ENCODE results near the gene ZFPM1.

Gene ZFPM1

GRCh38 chr16:88553739-88554138, 100.7 kb downstream of the ZFPM1 start:
- H3K9ac ChIP-seq (ENCODE audit: low read length) = no peak overlapping the region
- H3K27me3 ChIP-seq (ENCODE audit: low read depth, low read length) = 0 out of 2 replicates have a peak, but pooled peaks cover 8% of the 10 kb centered on the region
- H3K27ac ChIP-seq (ENCODE audit: low read length) = no peak overlapping the region
- H3K36me3 ChIP-seq (replicated peaks; ENCODE audit: low read depth, low read length) = no peaks in the 10 kb centered on the region
- H4K20me1 ChIP-seq (ENCODE audit: insufficient read depth, low read length) = no peaks in the 10 kb centered on the region
- no peak for TF ChIP-seq EZH2phosphoT487 (IDR thresholded peaks at IDR 0.05; ENCODE audit: low read depth)
- no peak for TF ChIP-seq CTCF (IDR thresholded peaks at IDR 0.05; ENCODE audit: low read depth, low read length)
- no peak overlapping the region for H2AFZ ChIP-seq (ENCODE audit: low read depth, low read length)
- no peaks in the 10 kb centered on the region for H3K9me3 ChIP-seq (ENCODE audit: insufficient read depth, low read length)
- H3K4me2 ChIP-seq (ENCODE audit: low read length) = no peak overlapping the region
- H3K79me2 ChIP-seq (ENCODE audit: low read length) = no peaks in the 10 kb centered on the region
- no peaks in the 10 kb centered on the region for H3K4me1 ChIP-seq (ENCODE audit: low read length)
- no peak overlapping the region for H3K4me3 ChIP-seq (ENCODE audit: low read length)

GRCh38 chr16:88554711-88555264, 101.7 kb downstream of the ZFPM1 start:
- no peaks in the 10 kb centered on the region for H4K20me1 ChIP-seq (ENCODE audit: insufficient read depth, low read length)
- H3K79me2 ChIP-seq (ENCODE audit: low read length) = no peaks in the 10 kb centered on the region
- no peaks in the 10 kb centered on the region for H3K36me3 ChIP-seq (replicated peaks; ENCODE audit: low read depth, low read length)
- TF ChIP-seq EZH2phosphoT487 (IDR thresholded peaks at IDR 0.05; ENCODE audit: low read depth) (no peak), CTCF (IDR thresholded peaks at IDR 0.05; ENCODE audit: low read depth, low read length) (no peak)
- H3K9me3 ChIP-seq (ENCODE audit: insufficient read depth, low read length) = no peaks in the 10 kb centered on the region
- H3K4me2 ChIP-seq (ENCODE audit: low read length) = no peak overlapping the region
- no peak overlapping the region for H3K27ac ChIP-seq (ENCODE audit: low read length)
- no peak overlapping the region for H3K4me3 ChIP-seq (ENCODE audit: low read length)
- H3K4me1 ChIP-seq (ENCODE audit: low read length) = no peaks in the 10 kb centered on the region
- H2AFZ ChIP-seq (ENCODE audit: low read depth, low read length) = no peak overlapping the region
- 0 out of 2 replicates have a peak, but pooled peaks cover 8% of the 10 kb centered on the region for H3K27me3 ChIP-seq (ENCODE audit: low read depth, low read length)
- H3K9ac ChIP-seq (ENCODE audit: low read length) = no peak overlapping the region

- H3K9me3 ChIP-seq (ENCODE audit: insufficient read depth, low read length) = no peaks in the 10 kb centered on the region
- no peak overlapping the region for H3K4me2 ChIP-seq (ENCODE audit: low read length)
- no peaks in the 10 kb centered on the region for H3K79me2 ChIP-seq (ENCODE audit: low read length)
- TF ChIP-seq EZH2phosphoT487 (IDR thresholded peaks at IDR 0.05; ENCODE audit: low read depth) = no peak
- no peak for TF ChIP-seq CTCF (IDR thresholded peaks at IDR 0.05; ENCODE audit: low read depth, low read length)
- no peaks in the 10 kb centered on the region for H4K20me1 ChIP-seq (ENCODE audit: insufficient read depth, low read length)
- H3K27ac ChIP-seq (ENCODE audit: low read length) = no peak overlapping the region
- no peak overlapping the region for H3K9ac ChIP-seq (ENCODE audit: low read length)
- no peak overlapping the region for H2AFZ ChIP-seq (ENCODE audit: low read depth, low read length)
- H3K4me1 ChIP-seq (ENCODE audit: low read length) = no peaks in the 10 kb centered on the region
- no peaks in the 10 kb centered on the region for H3K36me3 ChIP-seq (replicated peaks; ENCODE audit: low read depth, low read length)
- no peak overlapping the region for H3K4me3 ChIP-seq (ENCODE audit: low read length)
- 0 out of 2 replicates have a peak, but pooled peaks cover 8% of the 10 kb centered on the region for H3K27me3 ChIP-seq (ENCODE audit: low read depth, low read length)
Measured at GRCh38 chr16:88556294-88556988, 103.4 kb downstream of the ZFPM1 start.

All from OCI-LY3 (cell line).